HepG2 (cell line): ENCODE data around the gene SLC22A7.

Experiments
- ARID3A ChIP-seq: IDR thresholded peaks from 2 replicates; pipeline ENCODE4 v1.6.1; 2012; ENCODE audit warnings: low read depth, low read length, improper control_type of control experiment
- EZH2 ChIP-seq: conservative IDR thresholded peaks from 2 replicates; pipeline ENCODE4 v1.6.1; 2012; ENCODE audit warnings: mild to moderate bottlenecking, low read depth, low read length, moderate library complexity
- GTF2F1 ChIP-seq: fragments of 150-350 bp; IDR thresholded peaks from 2 replicates; pipeline ENCODE4 v1.6.1; 2014; ENCODE audit warnings: low read length
- HOMEZ ChIP-seq: IDR thresholded peaks from 2 replicates; pipeline ENCODE4 v1.6.1; 2016; ENCODE audit warnings: low read depth
- LCORL ChIP-seq, 2 experiments: fragments of 450-650 bp in 1 of 2; sonication (generic) in 1 of 2; formaldehyde crosslinking in 1 of 2; IDR thresholded peaks; 2 replicates each; pipeline versions ENCODE4 v1.5.0 to v1.6.1; 2017 to 2020; ENCODE audit warnings: antibody characterized with exemption in 1 of 2, missing genetic modification reagents in 1 of 2
- MAFF ChIP-seq: IDR thresholded peaks from 2 replicates; pipeline ENCODE4 v1.6.1; 2011; ENCODE audit warnings: low read depth, low read length, improper control_type of control experiment
- MAX ChIP-seq: IDR thresholded peaks from 2 replicates; pipeline ENCODE4 v1.6.1; 2012; ENCODE audit warnings: inconsistent platforms
- POLR2A ChIP-seq, 2 experiments: IDR thresholded peaks; 2 replicates each; pipeline ENCODE4 v1.6.1; 2011; ENCODE audit warnings: low read depth in 2 of 2, low read length in 2 of 2, mild to moderate bottlenecking in 1 of 2, moderate library complexity in 1 of 2; ENCODE audit not compliant: insufficient read depth in 1 of 2
- RXRA ChIP-seq: sonication (generic); formaldehyde crosslinking; IDR thresholded peaks from 2 replicates; pipeline ENCODE4 v1.5.1; 2020; ENCODE audit warnings: missing genetic modification reagents
- ZBTB3 ChIP-seq: sonication (generic); formaldehyde crosslinking; IDR thresholded peaks from 2 replicates; pipeline ENCODE4 v1.4.0; 2020; ENCODE audit warnings: low read depth, mild to moderate bottlenecking, moderate library complexity, missing genetic modification reagents, borderline replicate concordance
- ZSCAN5A ChIP-seq: sonication (generic); formaldehyde crosslinking; IDR thresholded peaks from 2 replicates; pipeline ENCODE4 v1.8.0; 2022; ENCODE audit warnings: mild to moderate bottlenecking, missing genetic modification reagents, borderline replicate concordance

GRCh38 chr6:43308101-43308989 is 10.3 kb downstream of the SLC22A7 start, which contains the start of gene CRIP3:
- TF ChIP-seq ARID3A (no peak), ZSCAN5A (no peak), ZBTB3 (CRISPR knock-in tag) (no peak), LCORL (IDR thresholded peaks at IDR 0.05) (no peak), LCORL (CRISPR knock-in tag; IDR thresholded peaks at IDR 0.05) (peak; percentile 69; the same call in 1 of the 2 replicates), POLR2A (IDR thresholded peaks at IDR 0.05; ENCODE audit: insufficient read depth in 1 of 2, low read depth in 2 of 2, low read length in 2 of 2) (peak in 1 of 2 experiments; percentile 23; a peak in 2 of 4 replicates), RXRA (CRISPR knock-in tag) (no peak), MAFF (no peak), EZH2 (no peak), GTF2F1 (no peak), HOMEZ (CRISPR knock-in tag) (no peak; the same call in 1 of the 2 replicates), MAX (no peak; the same call in 1 of the 2 replicates)
